GM18858 (cell line): ENCODE measurements around the gene ETV2.
A peak's percentile ranks its signal among the peaks of the same experiment; 100 is the strongest.
"Not testable (repeated sequence)": the region's sequence is repeated elsewhere in the genome, so short reads cannot be mapped to it uniquely, and the experiment has no call there.

Experiments used
- ATAC-seq: cut with Tn5 transposase; IDR thresholded peaks from one replicate; pipeline ENCODE4 v1.9.1; 2021; ENCODE audit not compliant: unreplicated experiment

ETV2 gene

DNA sequence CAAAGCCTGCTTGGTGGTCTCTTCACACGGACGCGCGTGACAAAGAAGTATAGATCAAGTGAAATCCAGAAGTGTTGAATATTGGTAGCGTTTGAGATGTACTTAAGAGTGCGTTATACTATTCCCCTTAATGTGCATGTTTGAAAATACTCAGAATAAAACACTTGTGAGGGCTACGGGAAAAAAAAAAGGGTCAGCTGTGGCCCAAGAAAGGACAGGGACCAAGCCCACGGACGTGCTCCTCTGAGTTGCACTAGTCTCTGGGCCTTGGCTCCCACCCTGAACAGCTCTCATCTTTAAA lies 13.3 kb upstream of the ETV2 start:
- ATAC-seq = no peak

DNA sequence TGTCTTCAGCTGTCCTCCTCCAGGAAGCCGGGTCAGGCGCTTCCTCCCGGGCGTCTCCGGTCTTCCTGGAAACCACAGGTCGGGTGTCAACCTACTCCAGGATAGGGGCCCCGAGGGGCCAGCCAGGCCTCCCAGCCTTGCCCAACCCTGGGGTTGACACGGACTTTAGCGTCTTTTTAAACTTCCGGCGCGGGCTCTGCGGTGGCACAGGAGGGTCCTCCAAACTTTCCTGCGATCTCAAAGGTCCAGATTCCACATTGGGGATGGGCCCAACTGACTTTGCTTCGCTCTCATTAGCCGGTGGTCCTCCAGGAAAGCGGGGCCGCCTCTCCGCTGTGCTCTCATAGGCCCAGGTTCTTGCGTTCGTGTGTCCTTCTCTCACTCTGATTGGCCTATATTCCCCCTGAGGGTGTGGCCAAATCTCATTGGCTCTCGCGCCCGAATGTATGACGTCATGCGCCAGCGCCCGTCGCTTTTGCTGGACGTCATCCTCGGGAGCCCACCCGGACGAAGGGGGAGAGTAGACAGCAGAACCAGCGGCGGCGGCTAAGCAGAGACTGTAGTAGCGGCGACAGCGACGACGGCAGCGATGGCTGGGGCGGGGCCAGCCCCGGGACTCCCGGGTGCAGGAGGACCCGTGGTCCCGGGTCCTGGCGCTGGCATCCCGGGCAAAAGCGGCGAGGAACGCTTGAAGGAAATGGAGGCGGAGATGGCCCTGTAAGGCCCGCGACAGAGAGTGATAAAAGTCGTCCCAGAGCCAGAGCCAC lies 12.8 kb upstream of the ETV2 start, which contains the start of gene RBM42:
TSS of gene RBM42 (plus strand) at position 472 of the 767 bp plus-strand sequence. CDS start at position 590, 118 bp downstream.
- peak; percentile 83 for ATAC-seq

GRCh38 chr19:35629332-35629633 lies 12.3 kb upstream of the ETV2 start:
- no peak for ATAC-seq

DNA sequence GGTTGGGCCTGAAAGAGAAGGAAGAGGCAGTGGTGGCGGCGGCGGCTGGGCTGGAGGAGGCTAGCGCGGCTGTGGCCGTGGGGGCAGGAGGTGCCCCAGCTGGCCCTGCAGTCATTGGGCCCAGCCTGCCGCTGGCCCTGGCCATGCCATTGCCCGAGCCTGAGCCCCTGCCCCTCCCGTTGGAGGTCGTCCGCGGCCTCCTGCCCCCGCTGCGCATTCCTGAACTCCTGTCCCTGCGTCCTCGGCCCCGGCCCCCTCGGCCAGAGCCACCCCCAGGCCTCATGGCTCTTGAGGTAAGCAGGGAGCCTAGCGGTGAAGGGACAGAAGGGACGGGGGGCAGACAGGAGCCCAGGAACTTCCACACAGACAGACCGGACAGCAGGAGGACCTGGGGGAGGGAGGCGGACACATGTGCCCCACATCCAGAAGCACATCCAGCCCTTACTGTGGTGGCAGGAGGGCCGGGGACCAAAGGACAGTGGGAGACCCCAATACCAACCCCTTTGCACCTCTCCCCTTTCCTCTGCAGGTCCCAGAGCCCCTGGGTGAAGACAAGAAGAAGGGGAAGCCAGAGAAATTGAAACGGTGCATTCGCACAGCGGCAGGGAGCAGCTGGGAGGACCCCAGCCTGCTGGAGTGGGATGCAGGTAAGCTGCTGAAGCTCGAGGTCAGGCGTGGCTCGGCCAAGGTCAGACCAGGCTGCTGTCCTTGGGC lies 7.7 kb upstream of the ETV2 start:
- no peak for ATAC-seq

DNA sequence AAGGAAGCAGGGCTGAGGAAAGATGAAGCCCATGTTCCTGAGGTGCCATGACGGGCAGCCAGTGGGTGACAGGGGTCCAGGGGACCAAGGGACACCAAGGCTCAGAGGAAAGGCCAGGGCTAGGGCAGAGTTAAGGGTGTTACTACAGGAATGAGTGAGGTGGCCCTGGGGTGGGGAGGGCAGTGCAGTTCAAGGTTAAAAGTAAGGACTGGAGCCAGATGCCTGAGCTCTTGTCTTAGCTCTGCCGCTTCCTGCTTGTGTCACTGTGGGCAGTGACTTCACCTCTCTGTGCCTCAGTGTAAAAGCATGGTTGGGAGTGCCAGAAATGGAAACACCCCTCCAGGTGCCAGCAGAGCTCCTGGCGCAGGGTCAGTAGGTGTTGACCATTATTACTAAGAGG lies 4.9 kb upstream of the ETV2 start:
- no peak for ATAC-seq

DNA sequence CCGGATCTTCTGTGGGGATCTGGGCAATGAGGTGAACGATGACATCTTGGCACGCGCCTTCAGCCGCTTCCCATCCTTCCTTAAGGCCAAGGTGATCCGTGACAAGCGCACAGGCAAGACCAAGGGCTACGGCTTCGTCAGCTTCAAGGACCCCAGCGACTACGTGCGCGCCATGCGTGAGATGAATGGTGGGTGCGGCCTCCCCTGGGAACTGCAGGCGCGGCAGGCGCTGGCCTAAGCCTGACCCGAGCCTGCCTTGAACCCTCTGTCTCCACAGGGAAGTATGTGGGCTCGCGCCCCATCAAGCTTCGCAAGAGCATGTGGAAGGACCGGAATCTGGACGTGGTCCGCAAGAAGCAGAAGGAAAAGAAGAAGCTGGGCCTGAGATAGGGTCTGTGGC lies 4.4 kb upstream of the ETV2 start:
- no peak for ATAC-seq

DNA sequence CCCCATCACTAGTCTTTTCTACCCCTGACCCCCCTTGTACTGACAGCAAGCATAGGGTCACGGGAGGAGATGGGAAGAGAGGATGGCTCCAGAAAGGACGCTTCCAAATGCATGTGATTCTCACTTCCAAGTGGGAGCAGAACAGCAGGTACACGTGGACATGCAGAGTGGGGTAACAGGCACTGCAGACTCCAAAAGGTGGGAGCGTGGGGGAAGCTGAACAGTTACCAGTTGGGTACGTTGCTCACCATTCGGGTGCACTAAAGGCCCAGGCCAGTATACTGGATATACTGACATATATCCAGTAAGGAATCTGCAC lies 2.3 kb upstream of the ETV2 start:
- ATAC-seq = no peak

DNA sequence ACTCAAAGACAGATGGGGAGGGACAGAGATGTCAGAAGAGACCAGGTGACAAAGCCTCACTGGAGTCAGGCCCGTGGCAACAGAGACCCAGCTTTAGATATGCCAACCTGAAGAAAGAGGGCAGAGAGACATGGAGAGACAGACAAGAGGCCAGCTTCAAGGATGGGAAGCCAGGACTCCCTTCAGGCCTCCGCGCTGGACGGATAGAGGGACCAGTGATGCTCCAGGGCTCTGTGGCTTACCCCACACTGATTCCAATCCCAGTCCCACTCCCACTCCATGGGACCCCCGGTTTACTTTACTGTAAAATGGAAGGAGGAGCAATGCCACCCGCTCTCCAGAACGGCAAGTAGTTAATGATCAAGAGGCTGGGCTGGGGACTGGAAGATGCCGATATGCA lies 1.7 kb upstream of the ETV2 start:
- no peak for ATAC-seq

GRCh38 chr19:35642312-35642711 lies 767 bp downstream of the ETV2 start:
- ATAC-seq = no peak

DNA sequence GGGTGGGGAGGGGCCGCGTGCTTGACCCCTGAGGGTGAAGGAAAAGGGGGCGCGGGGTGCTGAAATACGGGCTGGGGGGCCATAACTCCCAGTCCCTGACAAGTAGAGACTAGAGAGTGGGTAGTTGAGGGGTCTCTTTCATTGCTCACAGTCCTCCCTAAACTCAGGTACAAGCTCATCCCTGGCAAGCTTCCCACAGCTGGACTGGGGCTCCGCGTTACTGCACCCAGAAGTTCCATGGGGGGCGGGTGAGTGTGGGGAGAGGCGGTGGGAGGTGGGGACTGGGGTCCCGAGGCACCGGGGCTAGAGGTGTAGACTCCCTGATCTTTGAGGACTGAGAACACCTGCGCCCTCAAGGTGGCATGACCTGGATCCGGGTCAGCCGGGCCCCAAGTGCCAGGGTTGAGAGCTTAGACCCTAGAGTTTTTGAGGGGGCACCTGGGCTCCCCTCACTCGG lies 1.3 kb downstream of the ETV2 start:
- ATAC-seq = no peak

GRCh38 chr19:35643255-35644205 lies 2.0 kb downstream of the ETV2 start:
- ATAC-seq = no peak

- peak; percentile 47 for ATAC-seq
These were observed 2.9 kb downstream of the ETV2 start for GRCh38 chr19:35644206-35644986.

GRCh38 chr19:35644987-35645679 lies 3.6 kb downstream of the ETV2 start:
- ATAC-seq = no peak

- ATAC-seq = no peak
These were observed 4.4 kb downstream of the ETV2 start for GRCh38 chr19:35645680-35646511.

DNA sequence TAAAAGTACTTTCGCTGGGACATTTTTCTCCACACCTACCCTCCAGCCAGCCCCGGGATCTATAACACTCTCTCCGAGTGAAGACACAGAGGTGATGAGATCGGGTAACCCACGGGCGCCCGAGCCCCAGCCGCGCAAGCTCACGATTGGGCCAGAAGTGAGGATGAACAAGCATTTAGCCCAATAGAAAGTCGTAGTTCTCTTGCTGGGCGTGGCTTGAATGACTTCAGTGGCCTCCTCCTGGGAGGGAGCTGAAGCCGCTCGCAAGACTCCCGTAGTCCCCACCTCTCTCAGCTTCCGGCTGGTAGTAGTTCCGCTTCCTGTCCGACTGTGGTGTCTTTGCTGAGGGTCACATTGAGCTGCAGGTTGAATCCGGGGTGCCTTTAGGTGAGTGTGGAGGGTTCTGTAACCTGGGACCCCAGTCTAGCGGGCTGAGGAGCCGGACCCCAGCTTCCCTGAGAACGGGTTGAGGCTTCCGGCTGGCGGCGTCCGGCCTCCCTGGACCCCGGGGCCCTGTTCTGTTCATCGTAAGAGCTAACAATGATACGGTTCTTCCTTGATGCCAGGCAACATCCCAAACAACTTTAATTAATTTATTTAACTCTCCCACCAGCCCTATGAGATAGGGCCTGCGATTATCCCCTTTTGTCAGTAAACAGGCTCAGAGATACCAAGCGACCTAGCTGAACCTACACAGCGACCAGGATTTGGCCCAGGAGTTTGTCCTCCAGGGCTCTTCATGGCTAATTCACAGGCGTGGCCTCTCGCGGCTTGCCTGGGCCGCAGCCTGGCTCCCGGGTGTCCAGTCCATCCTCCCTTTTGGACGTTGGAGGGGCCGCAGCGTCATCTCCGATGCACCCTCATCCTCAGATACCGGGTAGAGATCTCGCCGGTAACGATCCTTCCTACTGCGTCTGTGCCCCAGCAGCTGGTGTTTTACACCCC lies 6.7 kb downstream of the ETV2 start, which contains the start of gene COX6B1:
TSS of gene COX6B1 (plus strand) at position 307 of the 945 bp plus-strand sequence. CDS start 2,921 bp downstream, outside the sequence.
- peak; percentile 69 for ATAC-seq

- no peak for ATAC-seq
These were observed 9.0 kb downstream of the ETV2 start for GRCh38 chr19:35650581-35650980.

GRCh38 chr19:35654828-35655227 lies 13.3 kb downstream of the ETV2 start:
- ATAC-seq = not testable (repeated sequence)

DNA sequence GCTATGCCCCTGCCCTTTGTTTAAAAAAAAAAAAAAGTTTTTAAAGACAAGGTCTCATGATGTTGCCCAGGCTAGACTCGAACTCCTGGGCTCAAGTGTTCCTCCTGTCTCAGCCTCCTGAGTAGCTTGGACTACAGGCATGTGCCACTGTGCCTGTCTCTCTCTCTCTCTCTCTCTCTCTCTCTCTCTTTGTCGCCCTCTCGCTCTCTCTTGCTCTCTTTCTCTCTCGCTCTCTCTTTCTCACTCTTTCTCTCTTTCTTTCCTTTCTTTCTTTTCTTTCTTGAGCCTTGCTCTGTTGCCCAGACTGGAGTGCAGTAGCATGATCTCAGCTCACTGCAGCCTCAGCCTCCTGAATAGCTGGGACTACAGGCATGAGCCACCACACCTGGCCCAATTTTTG lies 14.1 kb downstream of the ETV2 start:
- ATAC-seq = no peak
